NCI-H1092 treated with DMSO at 0.1 percent for 48 hours (cell line): Measurements from ENCODE around the gene SPDYE16.
"Not testable (repeated sequence)": the region's sequence is repeated elsewhere in the genome, so short reads cannot be mapped to it uniquely, and the experiment has no call there.

Source experiments
- DNase-seq: peaks from one replicate; lab custom pipeline; 2025; lab: John Stamatoyannopoulos, UW

SPDYE16 gene, protein sequence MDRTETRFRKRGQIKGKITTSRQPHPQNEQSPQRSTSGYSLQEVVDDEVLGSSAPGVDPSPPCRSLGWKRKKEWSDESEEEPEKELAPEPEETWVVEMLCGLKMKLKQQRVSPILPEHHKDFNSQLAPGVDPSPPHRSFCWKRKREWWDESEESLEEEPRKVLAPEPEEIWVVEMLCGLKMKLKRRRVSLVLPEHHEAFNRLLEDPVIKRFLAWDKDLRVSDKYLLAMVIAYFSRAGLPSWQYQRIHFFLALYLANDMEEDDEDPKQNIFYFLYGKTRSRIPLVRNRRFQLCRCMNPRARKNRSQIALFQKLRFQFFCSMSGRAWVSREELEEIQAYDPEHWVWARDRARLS

GRCh38 chr7:76543197-76543596, at the start of gene SPDYE16:
Gene SPDYE16 (minus strand): TSS chr7:76543297. CDS start chr7:76541459, 1,838 bp downstream.
- not testable (repeated sequence) for DNase-seq

DNA sequence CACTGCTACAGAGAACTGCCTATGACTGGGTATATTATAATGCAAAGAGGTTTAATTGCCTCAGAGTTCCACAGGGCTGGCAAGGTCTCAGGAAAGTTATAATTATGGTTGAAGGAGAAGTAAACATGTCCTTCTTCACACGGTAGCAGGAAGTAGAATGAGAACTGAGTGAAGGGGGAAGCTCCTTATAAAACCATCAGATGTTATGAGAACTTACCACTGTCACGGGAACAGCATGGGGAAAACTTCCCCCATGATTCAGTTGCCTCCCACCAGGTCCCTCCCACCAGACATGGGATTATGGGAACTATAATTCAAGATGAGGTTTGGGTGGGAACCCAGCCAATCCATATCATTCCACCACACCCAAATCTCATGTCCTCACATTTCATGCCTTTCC, 49.6 kb upstream of the SPDYE16 start:
- not testable (repeated sequence) for DNase-seq

- DNase-seq = not testable (repeated sequence)
Observed at GRCh38 chr7:76591602-76592304, 48.7 kb upstream of the SPDYE16 start.

DNA sequence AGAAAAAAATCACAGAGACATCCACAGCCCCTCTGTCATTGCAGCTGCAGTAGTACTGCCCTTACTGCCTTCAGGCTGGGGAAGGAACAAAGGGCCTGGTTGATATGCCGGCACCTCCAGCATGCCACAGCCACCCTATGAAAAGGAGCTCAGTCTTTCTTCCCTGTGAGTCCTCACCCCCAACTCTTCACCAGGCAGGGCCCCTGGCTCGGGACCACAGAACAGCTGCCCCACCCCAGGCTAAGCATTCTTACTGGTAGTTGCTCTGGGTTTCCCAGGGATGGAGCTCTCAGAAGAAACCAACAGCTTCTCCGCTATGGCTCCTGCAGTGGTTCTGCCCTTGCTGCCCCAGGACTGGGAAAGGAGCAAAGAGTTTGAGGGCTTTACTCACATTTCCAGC, 47.9 kb upstream of the SPDYE16 start:
- not testable (repeated sequence) for DNase-seq

- not testable (repeated sequence) for DNase-seq
Observed at GRCh38 chr7:76588586-76588985, 45.5 kb upstream of the SPDYE16 start.

GRCh38 chr7:76586585-76587315, 43.7 kb upstream of the SPDYE16 start:
- DNase-seq = peak; percentile 60

GRCh38 chr7:76583636-76584281, 40.7 kb upstream of the SPDYE16 start:
- DNase-seq = not testable (repeated sequence)

DNA sequence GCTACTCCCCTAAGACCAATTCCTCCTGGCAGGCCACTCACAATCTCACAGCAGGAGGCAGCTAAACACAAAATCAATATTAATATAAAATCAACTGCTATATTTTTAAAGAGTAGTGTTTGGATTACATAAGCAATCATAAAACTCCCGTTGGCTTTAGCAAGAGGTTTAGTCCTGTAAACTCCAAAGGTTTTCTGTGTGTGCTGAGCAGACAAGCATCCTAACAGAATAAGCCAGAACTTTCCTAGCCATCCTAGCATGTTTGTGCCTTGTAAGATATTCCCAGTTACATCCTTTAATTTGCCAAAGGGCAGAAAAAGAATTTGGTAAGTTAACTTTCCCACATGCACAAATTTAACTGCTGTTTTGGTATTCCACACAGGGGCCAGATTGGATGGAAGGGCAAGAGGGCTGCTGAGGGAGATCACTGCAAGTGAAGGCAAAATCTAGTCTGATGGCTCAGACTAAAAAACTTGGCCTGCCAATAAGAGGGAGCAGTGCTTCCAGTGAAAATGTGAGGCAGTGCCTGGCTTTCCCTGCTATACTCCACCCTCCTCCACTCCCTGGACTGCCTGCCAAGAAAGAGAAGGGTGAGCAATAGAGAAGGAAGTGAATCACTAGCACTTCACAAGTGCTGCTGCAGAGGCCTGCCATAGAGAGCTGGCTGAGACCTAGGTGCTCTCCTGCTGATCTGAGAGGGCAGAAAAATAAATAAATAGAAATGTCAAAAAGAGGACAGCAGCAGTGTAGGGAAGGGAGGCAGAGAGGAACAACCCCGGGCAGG, 39.9 kb upstream of the SPDYE16 start:
- peak; percentile 67 for DNase-seq

GRCh38 chr7:76575919-76576655, 33.0 kb upstream of the SPDYE16 start:
- not testable (repeated sequence) for DNase-seq

DNA sequence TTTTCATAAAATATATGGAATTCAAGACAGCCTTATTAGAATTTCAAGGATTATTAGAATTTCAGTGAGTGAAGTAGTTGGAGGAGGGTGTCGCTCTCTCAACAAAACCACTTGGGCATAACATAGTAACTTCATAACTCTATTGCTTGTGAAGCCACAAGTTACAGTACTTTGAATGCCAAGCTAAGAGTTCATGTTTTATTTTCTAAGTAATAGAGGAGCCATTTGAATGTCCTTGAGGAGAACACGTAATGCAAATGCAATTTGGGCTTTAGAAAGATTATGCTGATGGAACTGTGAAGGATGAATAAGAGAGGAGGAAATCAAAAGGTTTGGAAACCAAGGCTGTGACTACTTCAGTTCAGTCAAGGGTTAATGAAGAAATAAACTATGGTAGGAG, 32.3 kb upstream of the SPDYE16 start:
- DNase-seq = not testable (repeated sequence)

DNA sequence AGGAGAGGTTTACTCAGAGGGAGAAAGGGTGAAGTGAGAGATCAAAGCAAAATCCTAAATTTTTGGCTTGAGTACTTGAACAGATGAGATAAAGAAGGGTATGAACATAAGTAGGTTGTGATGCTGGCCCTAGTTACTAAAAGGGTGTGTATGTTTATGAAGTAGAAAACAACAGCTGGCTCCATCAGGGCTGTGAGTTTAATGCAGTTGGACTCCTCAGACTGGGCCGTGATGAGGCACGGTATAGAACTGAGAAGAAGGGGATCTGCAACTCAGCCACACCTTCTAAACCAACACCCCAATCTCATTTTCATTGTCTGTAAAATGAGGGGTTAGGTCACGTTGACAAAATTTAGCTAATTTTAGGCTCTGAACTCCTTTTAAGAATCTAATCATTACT, 29.2 kb upstream of the SPDYE16 start:
- not testable (repeated sequence) for DNase-seq

DNA sequence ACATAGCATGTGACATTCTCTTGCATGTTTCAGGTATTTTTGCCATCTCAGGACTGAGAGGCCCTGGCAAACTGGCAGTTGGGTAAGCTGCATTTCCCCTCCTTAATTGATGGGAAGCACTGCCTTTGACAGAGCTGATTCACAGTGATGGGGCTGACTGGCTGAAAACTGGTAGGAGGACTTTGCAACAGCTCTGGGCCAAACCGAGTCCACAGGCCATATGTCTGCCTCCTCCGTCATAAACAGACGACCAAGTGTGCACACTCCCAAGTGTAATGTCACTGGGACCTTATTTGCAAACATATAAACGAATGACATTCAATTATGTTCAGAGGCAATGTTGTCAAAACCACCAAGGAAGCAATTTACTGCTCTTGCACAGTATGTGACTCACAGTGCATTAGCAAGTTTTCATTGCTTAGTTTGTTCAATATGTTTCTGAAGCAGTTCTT, 27.3 kb upstream of the SPDYE16 start:
- not testable (repeated sequence) for DNase-seq

DNA sequence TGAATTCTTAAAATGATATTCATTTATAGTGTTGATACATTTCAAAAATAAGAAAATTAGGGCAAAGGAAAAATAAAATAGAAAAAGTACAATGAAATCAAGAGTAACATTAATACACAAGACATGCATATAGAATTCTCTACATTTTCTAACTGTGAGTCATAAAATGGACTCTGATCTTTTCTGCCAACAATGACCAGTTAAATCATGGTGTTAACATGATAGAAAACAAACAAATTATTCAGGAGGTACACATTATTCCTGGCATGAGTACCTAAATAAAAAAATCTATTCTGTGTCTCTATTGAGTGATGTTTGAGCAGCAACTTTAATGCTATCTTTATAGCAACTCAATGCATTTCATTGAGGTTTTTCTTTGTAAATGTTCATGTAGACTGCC, 25.6 kb upstream of the SPDYE16 start:
- DNase-seq = peak; percentile 42

DNA sequence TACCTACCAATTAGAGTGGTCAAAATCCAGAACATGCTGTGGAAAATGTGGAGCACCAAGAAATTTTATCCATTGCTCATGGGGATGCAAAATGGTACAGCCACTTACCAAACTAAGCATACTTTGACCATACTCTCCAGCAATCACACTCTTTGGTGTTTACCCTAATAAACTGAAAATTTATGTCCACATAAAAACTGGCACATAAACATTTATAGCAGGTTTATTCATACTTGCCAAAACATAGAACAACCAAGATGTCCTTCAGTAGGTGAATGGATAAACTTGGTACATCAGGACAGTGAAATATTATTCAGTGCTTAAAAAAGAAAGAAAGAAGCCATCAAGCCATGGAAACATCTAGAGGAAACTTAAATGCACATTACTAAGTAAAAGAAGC, 24.7 kb upstream of the SPDYE16 start:
- DNase-seq = not testable (repeated sequence)

DNA sequence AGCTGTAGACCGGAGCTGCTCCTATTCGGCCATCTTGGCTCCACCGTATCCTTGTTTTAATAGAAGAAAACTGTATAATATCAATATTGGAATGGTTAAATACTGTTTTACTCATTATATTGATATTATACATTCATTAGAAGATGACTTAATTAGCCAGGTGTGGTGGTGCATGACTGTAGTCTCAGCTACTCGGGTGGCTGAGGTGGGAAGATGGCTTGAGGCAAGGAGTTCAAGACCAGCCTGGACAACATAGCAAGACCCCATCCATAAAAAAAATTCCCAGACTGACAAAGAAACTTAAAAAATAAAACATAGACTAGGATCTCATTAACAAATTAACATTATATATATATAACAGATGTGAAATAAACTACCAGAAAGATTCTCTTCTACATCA, 24.2 kb upstream of the SPDYE16 start:
- not testable (repeated sequence) for DNase-seq

- DNase-seq = not testable (repeated sequence)
Observed at GRCh38 chr7:76565001-76565400, 21.9 kb upstream of the SPDYE16 start.

DNA sequence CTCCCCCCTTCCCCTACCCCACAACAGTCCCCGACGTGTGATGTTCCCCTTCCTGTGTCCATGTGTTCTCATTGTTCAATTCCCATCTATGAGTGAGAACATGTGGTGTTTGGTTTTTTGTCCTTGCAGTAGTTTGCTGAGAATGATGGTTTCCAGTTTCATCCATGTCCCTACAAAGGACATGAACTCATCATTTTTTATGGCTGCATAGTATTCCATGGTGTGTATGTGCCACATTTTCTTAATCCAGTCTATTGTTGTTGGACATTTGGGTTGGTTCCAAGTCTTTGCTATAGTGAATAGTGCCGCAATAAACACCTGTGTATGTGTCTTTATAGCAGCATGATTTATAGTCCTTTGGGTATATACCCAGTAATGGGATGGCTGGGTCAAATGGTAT, 18.2 kb upstream of the SPDYE16 start:
- not testable (repeated sequence) for DNase-seq

- DNase-seq = not testable (repeated sequence)
Observed at GRCh38 chr7:76560157-76560556, 17.1 kb upstream of the SPDYE16 start.

DNA sequence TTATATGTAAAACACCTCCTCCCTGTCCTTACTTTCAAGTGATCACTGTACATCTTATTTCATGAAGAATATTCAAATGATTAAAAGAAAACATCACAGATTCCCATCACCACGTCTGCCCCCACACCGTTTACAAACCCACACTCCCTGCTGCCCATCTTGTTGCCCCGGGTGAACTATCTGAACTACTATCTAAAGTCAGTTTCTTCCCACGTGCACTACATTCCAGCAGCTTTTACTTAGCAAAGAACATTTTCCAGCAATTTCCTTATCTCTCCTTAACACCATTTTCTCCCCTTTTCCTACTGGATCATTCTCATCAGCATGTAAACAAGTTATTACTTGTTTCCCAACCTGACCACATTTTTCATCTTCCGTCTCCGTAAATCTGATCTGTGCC, 16.6 kb upstream of the SPDYE16 start:
- not testable (repeated sequence) for DNase-seq

GRCh38 chr7:76551992-76552391, 8.9 kb upstream of the SPDYE16 start:
- DNase-seq = not testable (repeated sequence)
